WTC11 (cell line): Measurements from ENCODE around the gene TRRAP. TPM values are rescaled to one million over a fixed set of nuclear protein-coding genes. Genes with fewer than 3 reads are reported as not detected.

Source experiments
- ATAC-seq: fragments of 200-7000 bp; cut with Tn5 transposase; 2 replicates; pipeline ENCODE4 v1.10.0; 2021; ENCODE audit warnings: mild to moderate bottlenecking, moderate library complexity
- Bru-seq: library from RNA; stranded (reverse); fragments of 400-500 nt; gene quantifications from one replicate; lab custom pipeline; 2021; lab: Mats Ljungman, UMichigan
- CTCF ChIA-PET: fragments of 300-600 bp; sonication (Branson Sonifier 250); formaldehyde crosslinking; loops from one replicate; lab custom pipeline; 2021; ENCODE audit warnings: antibody characterized with exemption; lab: Charles Lee
- POLR2A ChIA-PET: fragments of 350-600 bp; sonication (Branson Sonifier 250); formaldehyde crosslinking; loops from one replicate; lab custom pipeline; 2021; ENCODE audit warnings: antibody characterized with exemption; lab: Charles Lee
- DNase-seq: peaks from one replicate; pipeline ENCODE4 v3.0.0; 2021; ENCODE audit warnings: low spot score
- H3K27ac Mint-ChIP-seq: 2 replicates; pipeline ENCODE4 v1.8.0; 2021; ENCODE audit warnings: mixed read lengths
- H3K27me3 Mint-ChIP-seq: 2 replicates; pipeline ENCODE4 v1.8.0; 2021; ENCODE audit warnings: low read depth, mild to moderate bottlenecking, moderate library complexity, mixed read lengths
- H3K36me3 Mint-ChIP-seq: 2 replicates; pipeline ENCODE4 v1.8.0; 2021; ENCODE audit warnings: mixed read lengths
- H3K4me1 Mint-ChIP-seq: 2 replicates; pipeline ENCODE4 v1.8.0; 2022; ENCODE audit warnings: mixed read lengths
- H3K4me3 Mint-ChIP-seq: 2 replicates; pipeline ENCODE4 v1.8.0; 2021; ENCODE audit warnings: mild to moderate bottlenecking, moderate library complexity, mixed read lengths
- H3K9me3 Mint-ChIP-seq: 2 replicates; pipeline ENCODE4 v1.8.0; 2021; ENCODE audit warnings: mixed read lengths
- ELF4 ChIP-seq: sonication (generic); formaldehyde crosslinking; IDR thresholded peaks from 2 replicates; pipeline ENCODE4 v1.8.1; 2022; ENCODE audit warnings: low read depth, mild to moderate bottlenecking, moderate library complexity, missing genetic modification reagents
- FOXK1 ChIP-seq: sonication (generic); formaldehyde crosslinking; IDR thresholded peaks from 2 replicates; pipeline ENCODE4 v1.8.0; 2022; ENCODE audit warnings: mild to moderate bottlenecking, moderate library complexity, missing genetic modification reagents
- FOXP1 ChIP-seq: sonication (generic); formaldehyde crosslinking; IDR thresholded peaks from 2 replicates; pipeline ENCODE4 v1.8.0; 2022; ENCODE audit warnings: missing genetic modification reagents, mild to moderate bottlenecking, moderate library complexity, borderline replicate concordance
- GABPB1 ChIP-seq: sonication (generic); formaldehyde crosslinking; IDR thresholded peaks from 2 replicates; pipeline ENCODE4 v1.8.1; 2023; ENCODE audit warnings: mild to moderate bottlenecking, missing genetic modification reagents
- JAZF1 ChIP-seq: fragments of 250-450 bp; sonication (Bioruptor Pico); IDR thresholded peaks from 2 replicates; pipeline ENCODE4 v1.9.0; 2021; ENCODE audit warnings: moderate library complexity, mild to moderate bottlenecking, inconsistent platforms
- KAT7 ChIP-seq: sonication (generic); formaldehyde crosslinking; IDR thresholded peaks from 2 replicates; pipeline ENCODE4 v1.8.1; 2023; ENCODE audit warnings: missing genetic modification reagents, mild to moderate bottlenecking, borderline replicate concordance
- MXD4 ChIP-seq: fragments of 250-450 bp; sonication (Bioruptor Pico); IDR thresholded peaks from 2 replicates; pipeline ENCODE4 v1.8.0; 2021; ENCODE audit warnings: mild to moderate bottlenecking, moderate library complexity, borderline replicate concordance
- NFYB ChIP-seq: sonication (generic); formaldehyde crosslinking; conservative IDR thresholded peaks from 2 replicates; pipeline ENCODE4 v1.8.0; 2022; ENCODE audit warnings: low read depth, missing genetic modification reagents
- TEAD4 ChIP-seq: sonication (generic); formaldehyde crosslinking; IDR thresholded peaks from 2 replicates; pipeline ENCODE4 v1.8.0; 2022; ENCODE audit warnings: mild to moderate bottlenecking, missing genetic modification reagents
- TP53 ChIP-seq: sonication (generic); formaldehyde crosslinking; IDR thresholded peaks from 2 replicates; pipeline ENCODE4 v1.8.1; 2023; ENCODE audit warnings: mild to moderate bottlenecking, missing genetic modification reagents
- ZNF121 ChIP-seq: sonication (generic); formaldehyde crosslinking; IDR thresholded peaks from 2 replicates; pipeline ENCODE4 v1.8.0; 2023; ENCODE audit warnings: missing genetic modification reagents
- ZNF138 ChIP-seq: sonication (generic); formaldehyde crosslinking; conservative IDR thresholded peaks from 2 replicates; pipeline ENCODE4 v1.8.1; 2022; ENCODE audit warnings: mild to moderate bottlenecking, moderate library complexity, missing genetic modification reagents
- long read RNA-seq, 3 experiments: library from RNA in 1 of 3; library from capped mRNA in 1 of 3; library from polyadenylated mRNA in 1 of 3; unstranded in 2 of 3; stranded (forward) in 1 of 3; transcript quantifications; one replicate each; pipeline ENCODE4 v2.0.0, GENCODE V29; 2021
- total RNA-seq: library from RNA; stranded (reverse); gene quantifications from 3 replicates; pipeline ENCODE4 v1.2.3, GENCODE V29; 2021
- TF ChIP-seq, protein P1 (sequence below): sonication (generic); formaldehyde crosslinking; IDR thresholded peaks from 2 replicates; pipeline ENCODE4 v1.8.1; 2023; ENCODE audit warnings: mild to moderate bottlenecking, missing genetic modification reagents, moderate library complexity
- TF ChIP-seq, protein P2 (sequence below): sonication (generic); formaldehyde crosslinking; IDR thresholded peaks from 2 replicates; pipeline ENCODE4 v1.8.0; 2023; ENCODE audit warnings: missing genetic modification reagents, mild to moderate bottlenecking, borderline replicate concordance
- TF ChIP-seq, protein P3 (sequence below): fragments of 200-600 bp; IDR thresholded peaks from 2 replicates; pipeline ENCODE4 v1.8.0; 2022; ENCODE audit warnings: antibody characterized with exemption
- TF ChIP-seq, protein P4 (sequence below): sonication (generic); formaldehyde crosslinking; IDR thresholded peaks from 2 replicates; pipeline ENCODE4 v1.8.1; 2023; ENCODE audit warnings: mild to moderate bottlenecking, missing genetic modification reagents
- TF ChIP-seq, protein P5 (sequence below): sonication (generic); formaldehyde crosslinking; IDR thresholded peaks from 2 replicates; pipeline ENCODE4 v1.8.0; 2022; ENCODE audit warnings: mild to moderate bottlenecking, missing genetic modification reagents
- TF ChIP-seq, protein P6 (sequence below): sonication (generic); formaldehyde crosslinking; IDR thresholded peaks from 2 replicates; pipeline ENCODE4 v1.8.1; 2023; ENCODE audit warnings: mild to moderate bottlenecking, moderate library complexity, missing genetic modification reagents
- TF ChIP-seq, protein P7 (sequence below): sonication (generic); formaldehyde crosslinking; IDR thresholded peaks from 2 replicates; pipeline ENCODE4 v1.8.1; 2023; ENCODE audit warnings: mild to moderate bottlenecking, missing genetic modification reagents

The TRRAP gene
- total RNA-seq (46.5 to 47.6 TPM (median 47.5 TPM) in 3 replicates), Bru-seq, nascent RNA (percentile 70 among the genes with signal in this experiment)
- long read RNA-seq, experiment 1, partial matches to known transcripts: 96 of 114 reads
- long read RNA-seq, experiment 1, other reads (novel, unspliced or antisense): 18 of 114 reads
- long read RNA-seq, experiment 2, partial matches to known transcripts: 45 of 58 reads
- long read RNA-seq, experiment 2, other reads (novel, unspliced or antisense): 13 of 58 reads
- long read RNA-seq, experiment 3: 0 reads

DNA sequence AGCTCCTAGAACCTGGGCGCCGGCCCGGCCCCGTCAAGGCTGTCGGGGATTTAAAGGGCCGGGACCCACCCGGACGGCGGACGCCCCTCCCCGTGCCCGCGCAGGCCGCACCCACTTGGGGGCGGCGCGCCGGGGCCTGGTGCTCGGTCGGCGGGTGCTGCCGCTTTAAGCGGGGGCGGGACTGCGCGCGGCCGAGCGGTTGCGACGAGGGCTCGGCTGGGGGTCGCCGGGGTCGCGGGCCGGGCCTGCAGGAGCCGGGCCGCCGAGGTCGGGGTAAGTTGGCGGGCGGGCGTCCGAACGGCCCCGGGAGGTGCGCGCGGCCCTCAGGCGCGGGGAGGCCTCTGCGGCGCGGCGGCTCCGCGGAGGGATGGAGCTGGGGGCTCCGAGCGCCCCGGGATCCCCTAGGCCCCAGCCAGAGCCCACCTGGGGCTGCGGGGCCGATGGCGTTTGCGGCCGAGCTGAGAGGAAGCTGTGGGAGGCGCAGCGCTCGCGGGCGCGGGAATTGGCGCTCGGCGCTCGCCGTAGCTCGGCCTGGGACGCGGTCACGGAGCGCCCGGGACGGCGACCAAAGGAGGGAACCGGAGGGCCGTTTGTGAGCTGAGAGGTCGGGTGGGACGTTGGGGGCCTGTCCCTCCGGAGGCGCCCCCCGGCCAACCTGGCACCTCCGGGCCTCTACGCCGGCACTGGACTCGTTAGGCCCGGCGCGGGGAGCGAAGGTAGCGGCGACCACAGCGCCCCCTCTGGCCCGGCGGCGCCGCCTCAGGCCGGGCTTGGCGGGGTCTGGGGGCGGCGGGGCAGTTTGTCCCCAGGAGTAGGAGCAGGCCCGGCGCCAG lies at the start of gene TRRAP:
TSS of gene TRRAP (plus strand) at position 168 of the 833 bp plus-strand sequence. CDS start 2,619 bp downstream, outside the sequence.
- H3K27me3 Mint-ChIP-seq: peaks cover 8% of the 10 kb centered on the region

More for the DNA sequence above, at the start of gene TRRAP:
- peak; percentile 87 for ATAC-seq
- peak within 1 kb of the TSS; percentile 81 for H3K4me3 Mint-ChIP-seq
- ChIA-PET CTCF (interaction anchor here (0.6 to 1.5 kb wide), 21 partner anchors 8 to 669 kb away, joined by 3 to 9 read pairs (median 3); partner anchors contain the start of genes BAIAP2L1, BUD31, PDAP1 and TMEM130), POLR2A (interaction anchor here (0.6 to 1.1 kb wide), 5 partner anchors 9 to 530 kb away, joined by 3 to 7 read pairs (median 3); partner anchors contain the start of genes BUD31, NPTX2, PDAP1 and TMEM130)
- H3K36me3 Mint-ChIP-seq: peaks cover 22% of the 10 kb centered on the region
- no peaks in the 10 kb centered on the region for H3K9me3 Mint-ChIP-seq
- H3K27ac Mint-ChIP-seq: no peak within 1 kb of the TSS
- peak; percentile 80 for DNase-seq
- peaks cover 14% of the 10 kb centered on the region for H3K4me1 Mint-ChIP-seq
- TF ChIP-seq TP53 (CRISPR knock-in tag) (peak; percentile 66; the same call in 1 of the 2 replicates), ZNF121 (CRISPR knock-in tag) (no peak), NFYB (CRISPR knock-in tag) (no peak), MXD4 (CRISPR knock-in tag) (no peak), TEAD4 (peak; percentile 31; the same call in 1 of the 2 replicates), FOXK1 (CRISPR knock-in tag) (peak; percentile 46; the same call in 1 of the 2 replicates), JAZF1 (CRISPR knock-in tag) (no peak), ZNF138 (CRISPR knock-in tag) (no peak), GABPB1 (CRISPR knock-in tag) (peak; percentile 28; the same call in 1 of the 2 replicates), ELF4 (CRISPR knock-in tag) (0 out of 2 replicates have a peak, but pooled peaks have one; percentile 59), FOXP1 (CRISPR knock-in tag) (peak; percentile 51; the same call in 1 of the 2 replicates), KAT7 (CRISPR knock-in tag) (0 out of 2 replicates have a peak, but pooled peaks have one; percentile 69)
- TF ChIP-seq, protein P1, sequence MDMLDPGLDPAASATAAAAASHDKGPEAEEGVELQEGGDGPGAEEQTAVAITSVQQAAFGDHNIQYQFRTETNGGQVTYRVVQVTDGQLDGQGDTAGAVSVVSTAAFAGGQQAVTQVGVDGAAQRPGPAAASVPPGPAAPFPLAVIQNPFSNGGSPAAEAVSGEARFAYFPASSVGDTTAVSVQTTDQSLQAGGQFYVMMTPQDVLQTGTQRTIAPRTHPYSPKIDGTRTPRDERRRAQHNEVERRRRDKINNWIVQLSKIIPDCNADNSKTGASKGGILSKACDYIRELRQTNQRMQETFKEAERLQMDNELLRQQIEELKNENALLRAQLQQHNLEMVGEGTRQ (CRISPR knock-in tag): peak; percentile 4; the same call in 1 of the 2 replicates
- TF ChIP-seq, protein P2, sequence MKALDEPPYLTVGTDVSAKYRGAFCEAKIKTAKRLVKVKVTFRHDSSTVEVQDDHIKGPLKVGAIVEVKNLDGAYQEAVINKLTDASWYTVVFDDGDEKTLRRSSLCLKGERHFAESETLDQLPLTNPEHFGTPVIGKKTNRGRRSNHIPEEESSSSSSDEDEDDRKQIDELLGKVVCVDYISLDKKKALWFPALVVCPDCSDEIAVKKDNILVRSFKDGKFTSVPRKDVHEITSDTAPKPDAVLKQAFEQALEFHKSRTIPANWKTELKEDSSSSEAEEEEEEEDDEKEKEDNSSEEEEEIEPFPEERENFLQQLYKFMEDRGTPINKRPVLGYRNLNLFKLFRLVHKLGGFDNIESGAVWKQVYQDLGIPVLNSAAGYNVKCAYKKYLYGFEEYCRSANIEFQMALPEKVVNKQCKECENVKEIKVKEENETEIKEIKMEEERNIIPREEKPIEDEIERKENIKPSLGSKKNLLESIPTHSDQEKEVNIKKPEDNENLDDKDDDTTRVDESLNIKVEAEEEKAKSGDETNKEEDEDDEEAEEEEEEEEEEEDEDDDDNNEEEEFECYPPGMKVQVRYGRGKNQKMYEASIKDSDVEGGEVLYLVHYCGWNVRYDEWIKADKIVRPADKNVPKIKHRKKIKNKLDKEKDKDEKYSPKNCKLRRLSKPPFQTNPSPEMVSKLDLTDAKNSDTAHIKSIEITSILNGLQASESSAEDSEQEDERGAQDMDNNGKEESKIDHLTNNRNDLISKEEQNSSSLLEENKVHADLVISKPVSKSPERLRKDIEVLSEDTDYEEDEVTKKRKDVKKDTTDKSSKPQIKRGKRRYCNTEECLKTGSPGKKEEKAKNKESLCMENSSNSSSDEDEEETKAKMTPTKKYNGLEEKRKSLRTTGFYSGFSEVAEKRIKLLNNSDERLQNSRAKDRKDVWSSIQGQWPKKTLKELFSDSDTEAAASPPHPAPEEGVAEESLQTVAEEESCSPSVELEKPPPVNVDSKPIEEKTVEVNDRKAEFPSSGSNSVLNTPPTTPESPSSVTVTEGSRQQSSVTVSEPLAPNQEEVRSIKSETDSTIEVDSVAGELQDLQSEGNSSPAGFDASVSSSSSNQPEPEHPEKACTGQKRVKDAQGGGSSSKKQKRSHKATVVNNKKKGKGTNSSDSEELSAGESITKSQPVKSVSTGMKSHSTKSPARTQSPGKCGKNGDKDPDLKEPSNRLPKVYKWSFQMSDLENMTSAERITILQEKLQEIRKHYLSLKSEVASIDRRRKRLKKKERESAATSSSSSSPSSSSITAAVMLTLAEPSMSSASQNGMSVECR (CRISPR knock-in tag): 0 out of 2 replicates have a peak, but pooled peaks have one; percentile 31
- TF ChIP-seq, protein P3, sequence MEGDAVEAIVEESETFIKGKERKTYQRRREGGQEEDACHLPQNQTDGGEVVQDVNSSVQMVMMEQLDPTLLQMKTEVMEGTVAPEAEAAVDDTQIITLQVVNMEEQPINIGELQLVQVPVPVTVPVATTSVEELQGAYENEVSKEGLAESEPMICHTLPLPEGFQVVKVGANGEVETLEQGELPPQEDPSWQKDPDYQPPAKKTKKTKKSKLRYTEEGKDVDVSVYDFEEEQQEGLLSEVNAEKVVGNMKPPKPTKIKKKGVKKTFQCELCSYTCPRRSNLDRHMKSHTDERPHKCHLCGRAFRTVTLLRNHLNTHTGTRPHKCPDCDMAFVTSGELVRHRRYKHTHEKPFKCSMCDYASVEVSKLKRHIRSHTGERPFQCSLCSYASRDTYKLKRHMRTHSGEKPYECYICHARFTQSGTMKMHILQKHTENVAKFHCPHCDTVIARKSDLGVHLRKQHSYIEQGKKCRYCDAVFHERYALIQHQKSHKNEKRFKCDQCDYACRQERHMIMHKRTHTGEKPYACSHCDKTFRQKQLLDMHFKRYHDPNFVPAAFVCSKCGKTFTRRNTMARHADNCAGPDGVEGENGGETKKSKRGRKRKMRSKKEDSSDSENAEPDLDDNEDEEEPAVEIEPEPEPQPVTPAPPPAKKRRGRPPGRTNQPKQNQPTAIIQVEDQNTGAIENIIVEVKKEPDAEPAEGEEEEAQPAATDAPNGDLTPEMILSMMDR: peak; percentile 93
- TF ChIP-seq, protein P4, sequence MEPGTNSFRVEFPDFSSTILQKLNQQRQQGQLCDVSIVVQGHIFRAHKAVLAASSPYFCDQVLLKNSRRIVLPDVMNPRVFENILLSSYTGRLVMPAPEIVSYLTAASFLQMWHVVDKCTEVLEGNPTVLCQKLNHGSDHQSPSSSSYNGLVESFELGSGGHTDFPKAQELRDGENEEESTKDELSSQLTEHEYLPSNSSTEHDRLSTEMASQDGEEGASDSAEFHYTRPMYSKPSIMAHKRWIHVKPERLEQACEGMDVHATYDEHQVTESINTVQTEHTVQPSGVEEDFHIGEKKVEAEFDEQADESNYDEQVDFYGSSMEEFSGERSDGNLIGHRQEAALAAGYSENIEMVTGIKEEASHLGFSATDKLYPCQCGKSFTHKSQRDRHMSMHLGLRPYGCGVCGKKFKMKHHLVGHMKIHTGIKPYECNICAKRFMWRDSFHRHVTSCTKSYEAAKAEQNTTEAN (CRISPR knock-in tag): 0 out of 2 replicates have a peak, but pooled peaks have one; percentile 49
- TF ChIP-seq, protein P5, sequence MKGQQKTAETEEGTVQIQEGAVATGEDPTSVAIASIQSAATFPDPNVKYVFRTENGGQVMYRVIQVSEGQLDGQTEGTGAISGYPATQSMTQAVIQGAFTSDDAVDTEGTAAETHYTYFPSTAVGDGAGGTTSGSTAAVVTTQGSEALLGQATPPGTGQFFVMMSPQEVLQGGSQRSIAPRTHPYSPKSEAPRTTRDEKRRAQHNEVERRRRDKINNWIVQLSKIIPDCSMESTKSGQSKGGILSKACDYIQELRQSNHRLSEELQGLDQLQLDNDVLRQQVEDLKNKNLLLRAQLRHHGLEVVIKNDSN: no peak; the same call in 1 of the 2 replicates
- TF ChIP-seq, protein P6, sequence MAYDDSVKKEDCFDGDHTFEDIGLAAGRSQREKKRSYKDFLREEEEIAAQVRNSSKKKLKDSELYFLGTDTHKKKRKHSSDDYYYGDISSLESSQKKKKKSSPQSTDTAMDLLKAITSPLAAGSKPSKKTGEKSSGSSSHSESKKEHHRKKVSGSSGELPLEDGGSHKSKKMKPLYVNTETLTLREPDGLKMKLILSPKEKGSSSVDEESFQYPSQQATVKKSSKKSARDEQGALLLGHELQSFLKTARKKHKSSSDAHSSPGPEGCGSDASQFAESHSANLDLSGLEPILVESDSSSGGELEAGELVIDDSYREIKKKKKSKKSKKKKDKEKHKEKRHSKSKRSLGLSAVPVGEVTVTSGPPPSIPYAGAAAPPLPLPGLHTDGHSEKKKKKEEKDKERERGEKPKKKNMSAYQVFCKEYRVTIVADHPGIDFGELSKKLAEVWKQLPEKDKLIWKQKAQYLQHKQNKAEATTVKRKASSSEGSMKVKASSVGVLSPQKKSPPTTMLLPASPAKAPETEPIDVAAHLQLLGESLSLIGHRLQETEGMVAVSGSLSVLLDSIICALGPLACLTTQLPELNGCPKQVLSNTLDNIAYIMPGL (CRISPR knock-in tag): peak; percentile 99
- TF ChIP-seq, protein P7, sequence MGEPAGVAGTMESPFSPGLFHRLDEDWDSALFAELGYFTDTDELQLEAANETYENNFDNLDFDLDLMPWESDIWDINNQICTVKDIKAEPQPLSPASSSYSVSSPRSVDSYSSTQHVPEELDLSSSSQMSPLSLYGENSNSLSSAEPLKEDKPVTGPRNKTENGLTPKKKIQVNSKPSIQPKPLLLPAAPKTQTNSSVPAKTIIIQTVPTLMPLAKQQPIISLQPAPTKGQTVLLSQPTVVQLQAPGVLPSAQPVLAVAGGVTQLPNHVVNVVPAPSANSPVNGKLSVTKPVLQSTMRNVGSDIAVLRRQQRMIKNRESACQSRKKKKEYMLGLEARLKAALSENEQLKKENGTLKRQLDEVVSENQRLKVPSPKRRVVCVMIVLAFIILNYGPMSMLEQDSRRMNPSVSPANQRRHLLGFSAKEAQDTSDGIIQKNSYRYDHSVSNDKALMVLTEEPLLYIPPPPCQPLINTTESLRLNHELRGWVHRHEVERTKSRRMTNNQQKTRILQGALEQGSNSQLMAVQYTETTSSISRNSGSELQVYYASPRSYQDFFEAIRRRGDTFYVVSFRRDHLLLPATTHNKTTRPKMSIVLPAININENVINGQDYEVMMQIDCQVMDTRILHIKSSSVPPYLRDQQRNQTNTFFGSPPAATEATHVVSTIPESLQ (CRISPR knock-in tag): 0 out of 2 replicates have a peak, but pooled peaks have one; percentile 54
